Testis (tissue), 3 donors: ENCODE measurements around the gene DLG2. TPM values are rescaled to one million over a fixed set of nuclear protein-coding genes. Genes with fewer than 3 reads are reported as not detected.
"Not testable (repeated sequence)": the region's sequence is repeated elsewhere in the genome, so short reads cannot be mapped to it uniquely, and the experiment has no call there.

Experiments
- DNase-seq: peaks from one replicate; pipeline ENCODE4 v3.0.0-alpha.2; 2019
- H3K27ac ChIP-seq, 2 donors: fragments of 200-600 bp; sonication (generic); one replicate each; pipeline ENCODE4 v1.5.1; 2019
- H3K27me3 ChIP-seq: fragments of 200-600 bp; sonication (generic); one replicate; pipeline ENCODE4 v1.5.1; 2019
- H3K36me3 ChIP-seq: fragments of 200-600 bp; sonication (generic); one replicate; pipeline ENCODE4 v1.5.1; 2017; ENCODE audit warnings: low read depth; ENCODE audit errors: missing control alignments
- H3K4me1 ChIP-seq: fragments of 200-600 bp; sonication (generic); one replicate; pipeline ENCODE4 v1.5.1; 2019
- H3K4me3 ChIP-seq, 2 donors: fragments of 200-600 bp; sonication (generic); one replicate each; pipeline ENCODE4 v1.5.1; 2017 to 2019
- H3K9me3 ChIP-seq: fragments of 200-600 bp; sonication (generic); one replicate; pipeline ENCODE4 v1.5.1; 2017
- CTCF ChIP-seq, 3 experiments: fragments of 450-650 bp in 2 of 3; fragments of 200-600 bp in 1 of 3; sonication (generic) in 1 of 3; IDR thresholded peaks; one replicate each; pipeline ENCODE4 v1.5.1; 2016 to 2019; ENCODE audit warnings: antibody characterized with exemption in 3 of 3, mild to moderate bottlenecking in 2 of 3, moderate library complexity in 1 of 3
- POLR2A ChIP-seq: fragments of 450-650 bp; IDR thresholded peaks from one replicate; pipeline ENCODE4 v1.6.1; 2017; ENCODE audit warnings: antibody characterized with exemption, mild to moderate bottlenecking, moderate library complexity
- WGBS, 2 donors: methylation state at CpG; one replicate each; pipeline ENCODE4 v1.1.5; 2018; 5-methylcytosine and 5-hydroxymethylcytosine counted together
- intact Hi-C: fragments of 100-400 bp; cut with DNase I; formaldehyde crosslinking; loops from one replicate; pipeline ENCODE4 v1.15.1; 2023; ENCODE audit warnings: low total_unique reads
- polyA plus RNA-seq: library from polyadenylated mRNA; stranded (reverse); fragments of 350-450 nt; fragmentation: Illumina TruSeq; extraction: RNeasy Lipid Tissue Mini Kit (QIAGEN cat#74804); gene quantifications from one replicate; pipeline ENCODE4 v1.2.3, GENCODE V29; 2014; ENCODE audit warnings: low read depth, low replicate concordance; ENCODE audit not compliant: insufficient read depth
- total RNA-seq, 2 donors: library from RNA; depleted of rRNA; stranded (reverse); fragments of >200 nt; gene quantifications; one replicate each; pipeline ENCODE4 v1.2.3, GENCODE V29; 2016

The DLG2 gene
- total and polyA plus RNA-seq, 3 donors from 2014 or later: 13.8 to 23.0 (median 14.1) TPM

- Histone ChIP-seq H3K4me3 (no peak overlapping the region), H3K36me3 (no peaks in the 10 kb centered on the region), H3K9me3 (no peaks in the 10 kb centered on the region), H3K27ac (no peak overlapping the region), H3K27me3 (no peaks in the 10 kb centered on the region), H3K4me1 (no peaks in the 10 kb centered on the region)
- no peak for DNase-seq
- TF ChIP-seq POLR2A: no peak
- no peak for TF ChIP-seq CTCF (IDR thresholded peaks at IDR 0.05)
- 86 to 93% methylated on average over 10 to 15 of the region's 15 CpGs for WGBS, 2 donors
- intact Hi-C loops: no loop called here
These were observed 598.6 kb downstream of the DLG2 start for GRCh38 chr11:85028329-85029101.

GRCh38 chr11:85027346-85027745 lies 599.8 kb downstream of the DLG2 start:
- H3K4me1 ChIP-seq: no peaks in the 10 kb centered on the region
- no peaks in the 10 kb centered on the region for H3K27me3 ChIP-seq
- intact Hi-C loops: no loop called here
- H3K9me3 ChIP-seq: no peaks in the 10 kb centered on the region
- H3K4me3 ChIP-seq: no peak overlapping the region
- TF ChIP-seq POLR2A (no peak), CTCF (IDR thresholded peaks at IDR 0.05) (no peak)
- WGBS, 2 donors: 93 to 94% methylated on average over 11 of the region's 11 CpGs
- DNase-seq: no peak
- H3K27ac ChIP-seq: no peak overlapping the region
- no peaks in the 10 kb centered on the region for H3K36me3 ChIP-seq

GRCh38 chr11:85021058-85021457 lies 606.1 kb downstream of the DLG2 start:
- WGBS, 2 donors: 72 to 85% methylated on average over 9 of the region's 9 CpGs
- TF ChIP-seq CTCF (IDR thresholded peaks at IDR 0.05): no peak
- no peak for TF ChIP-seq POLR2A
- no peak for DNase-seq
- Histone ChIP-seq H3K4me1 (no peaks in the 10 kb centered on the region), H3K27ac (no peak overlapping the region), H3K4me3 (no peak overlapping the region), H3K27me3 (no peaks in the 10 kb centered on the region), H3K9me3 (no peaks in the 10 kb centered on the region), H3K36me3 (no peaks in the 10 kb centered on the region)
- intact Hi-C loops: no loop called here

- H3K4me3 ChIP-seq: no peak overlapping the region
- DNase-seq: peak; percentile 32
- WGBS, 2 donors: 53 to 57% methylated on average over 4 of the region's 4 CpGs
- H3K4me1 ChIP-seq: no peaks in the 10 kb centered on the region
- TF ChIP-seq POLR2A (no peak), CTCF (IDR thresholded peaks at IDR 0.05) (no peak)
- intact Hi-C loops: no loop called here
- no peaks in the 10 kb centered on the region for H3K36me3 ChIP-seq
- no peaks in the 10 kb centered on the region for H3K27me3 ChIP-seq
- no peak overlapping the region for H3K27ac ChIP-seq
- H3K9me3 ChIP-seq: no peaks in the 10 kb centered on the region
These were observed 633.8 kb downstream of the DLG2 start for GRCh38 chr11:84993386-84993785.

- WGBS, 2 donors: 70 to 79% methylated on average over 3 of the region's 3 CpGs
- Histone ChIP-seq H3K4me1 (no peaks in the 10 kb centered on the region), H3K36me3 (no peaks in the 10 kb centered on the region), H3K4me3 (no peak overlapping the region), H3K27ac (no peak overlapping the region), H3K9me3 (no peaks in the 10 kb centered on the region), H3K27me3 (no peaks in the 10 kb centered on the region)
- TF ChIP-seq CTCF (IDR thresholded peaks at IDR 0.05): no peak
- no peak for TF ChIP-seq POLR2A
- no peak for DNase-seq
- intact Hi-C loops: no loop called here
These were observed 637.0 kb downstream of the DLG2 start for GRCh38 chr11:84990141-84990540.

- DNase-seq, H3K9me3 ChIP-seq: not testable (repeated sequence)
- WGBS, 2 donors: 77 to 83% methylated on average over 3 of the region's 3 CpGs
These were observed 639.4 kb downstream of the DLG2 start for GRCh38 chr11:84987686-84988187.

More at GRCh38 chr11:84987686-84988187, 639.4 kb downstream of the DLG2 start:
- H3K4me1 ChIP-seq, H3K4me3 ChIP-seq, H3K36me3 ChIP-seq, H3K27ac ChIP-seq, intact Hi-C loops, H3K27me3 ChIP-seq: not testable (repeated sequence)
